ENCODE data around the gene GLTPD2.

Gene GLTPD2

GRCh38 chr17:4806456-4806776 is 17.7 kb downstream of the GLTPD2 start:
- DNase-seq (ENCODE audit: insufficient read length, low spot score) (no peak), FAIRE-seq (no peak)
- TF ChIP-seq TAF1 (IDR thresholded peaks at IDR 0.05; ENCODE audit: low read depth, low read length) = no peak
- no peak for TF ChIP-seq PAX5 (IDR thresholded peaks at IDR 0.05; ENCODE audit: insufficient read depth, low read length, severe bottlenecking)
- no peak for TF ChIP-seq POLR2AphosphoS5 (IDR thresholded peaks at IDR 0.05; ENCODE audit: low read depth, low read length)
- no peak for TF ChIP-seq POU2F2 (IDR thresholded peaks at IDR 0.05; ENCODE audit: low read depth, low read length)
- TF ChIP-seq POLR2A (IDR thresholded peaks at IDR 0.05; ENCODE audit: low read depth, low read length) = no peak
- TF ChIP-seq SPI1 (IDR thresholded peaks at IDR 0.05; ENCODE audit: low read depth, low read length) = no peak

GRCh38 chr17:4806777-4807604 is 18.2 kb downstream of the GLTPD2 start, which contains the start of gene PLD2:
Gene PLD2 (plus strand): TSS chr17:4807152. CDS start chr17:4807773, 621 bp downstream.
- peak; percentile 39; the same call in 1 of the 2 replicates for TF ChIP-seq POLR2A (IDR thresholded peaks at IDR 0.05; ENCODE audit: low read depth, low read length)
- TF ChIP-seq POU2F2 (IDR thresholded peaks at IDR 0.05; ENCODE audit: low read depth, low read length) = no peak
- DNase-seq (ENCODE audit: insufficient read length, low spot score) (peak; percentile 100), FAIRE-seq (peak; percentile 97)

GRCh38 chr17:4807605-4808377 is 19.0 kb downstream of the GLTPD2 start:
- FAIRE-seq (peak; percentile 9), DNase-seq (ENCODE audit: insufficient read length, low spot score) (no peak)

GRCh38 chr17:4808378-4808767 is 19.6 kb downstream of the GLTPD2 start:
- DNase-seq (ENCODE audit: insufficient read length, low spot score) = no peak
- FAIRE-seq = no peak
- TF ChIP-seq PAX5 (IDR thresholded peaks at IDR 0.05; ENCODE audit: insufficient read depth, low read length, severe bottlenecking) (no peak), TAF1 (IDR thresholded peaks at IDR 0.05; ENCODE audit: low read depth, low read length) (no peak), SPI1 (IDR thresholded peaks at IDR 0.05; ENCODE audit: low read depth, low read length) (no peak), POLR2AphosphoS5 (IDR thresholded peaks at IDR 0.05; ENCODE audit: low read depth, low read length) (no peak), POLR2A (IDR thresholded peaks at IDR 0.05; ENCODE audit: low read depth, low read length) (no peak), POU2F2 (IDR thresholded peaks at IDR 0.05; ENCODE audit: low read depth, low read length) (no peak)

More at GRCh38 chr17:4807605-4808377, 19.0 kb downstream of the GLTPD2 start:
- no peak for TF ChIP-seq TAF1 (IDR thresholded peaks at IDR 0.05; ENCODE audit: low read depth, low read length)
- TF ChIP-seq PAX5 (IDR thresholded peaks at IDR 0.05; ENCODE audit: insufficient read depth, low read length, severe bottlenecking) = no peak
- TF ChIP-seq POLR2A (IDR thresholded peaks at IDR 0.05; ENCODE audit: low read depth, low read length) = no peak
- no peak for TF ChIP-seq POLR2AphosphoS5 (IDR thresholded peaks at IDR 0.05; ENCODE audit: low read depth, low read length)
- TF ChIP-seq SPI1 (IDR thresholded peaks at IDR 0.05; ENCODE audit: low read depth, low read length) = no peak

- FAIRE-seq = no peak
- TF ChIP-seq POU2F2 (IDR thresholded peaks at IDR 0.05; ENCODE audit: low read depth, low read length) (no peak), SPI1 (IDR thresholded peaks at IDR 0.05; ENCODE audit: low read depth, low read length) (no peak), TAF1 (IDR thresholded peaks at IDR 0.05; ENCODE audit: low read depth, low read length) (no peak), POLR2AphosphoS5 (IDR thresholded peaks at IDR 0.05; ENCODE audit: low read depth, low read length) (no peak), POLR2A (IDR thresholded peaks at IDR 0.05; ENCODE audit: low read depth, low read length) (no peak), PAX5 (IDR thresholded peaks at IDR 0.05; ENCODE audit: insufficient read depth, low read length, severe bottlenecking) (no peak)
- no peak for DNase-seq (ENCODE audit: insufficient read length, low spot score)
These were observed 22.0 kb downstream of the GLTPD2 start for GRCh38 chr17:4810696-4811290.

- no peak for DNase-seq (ENCODE audit: insufficient read length, low spot score)
- no peak for TF ChIP-seq POU2F2 (IDR thresholded peaks at IDR 0.05; ENCODE audit: low read depth, low read length)
- TF ChIP-seq PAX5 (IDR thresholded peaks at IDR 0.05; ENCODE audit: insufficient read depth, low read length, severe bottlenecking) = no peak
- no peak for FAIRE-seq
These were observed 22.7 kb downstream of the GLTPD2 start for GRCh38 chr17:4811471-4811870.

- DNase-seq (ENCODE audit: insufficient read length, low spot score) (no peak), FAIRE-seq (no peak)
- TF ChIP-seq POLR2AphosphoS5 (IDR thresholded peaks at IDR 0.05; ENCODE audit: low read depth, low read length) (no peak), POLR2A (IDR thresholded peaks at IDR 0.05; ENCODE audit: low read depth, low read length) (no peak), PAX5 (IDR thresholded peaks at IDR 0.05; ENCODE audit: insufficient read depth, low read length, severe bottlenecking) (no peak), POU2F2 (IDR thresholded peaks at IDR 0.05; ENCODE audit: low read depth, low read length) (no peak), SPI1 (IDR thresholded peaks at IDR 0.05; ENCODE audit: low read depth, low read length) (no peak)
These were observed 23.9 kb downstream of the GLTPD2 start for GRCh38 chr17:4812690-4813089.

GRCh38 chr17:4815043-4815675 is 26.4 kb downstream of the GLTPD2 start:
- FAIRE-seq (no peak), DNase-seq (ENCODE audit: insufficient read length, low spot score) (no peak)
- TF ChIP-seq PAX5 (IDR thresholded peaks at IDR 0.05; ENCODE audit: insufficient read depth, low read length, severe bottlenecking) = no peak
- TF ChIP-seq POLR2A (IDR thresholded peaks at IDR 0.05; ENCODE audit: low read depth, low read length) = no peak
- TF ChIP-seq POU2F2 (IDR thresholded peaks at IDR 0.05; ENCODE audit: low read depth, low read length) = no peak
- no peak for TF ChIP-seq TAF1 (IDR thresholded peaks at IDR 0.05; ENCODE audit: low read depth, low read length)
- no peak for TF ChIP-seq SPI1 (IDR thresholded peaks at IDR 0.05; ENCODE audit: low read depth, low read length)
- TF ChIP-seq POLR2AphosphoS5 (IDR thresholded peaks at IDR 0.05; ENCODE audit: low read depth, low read length) = no peak

GRCh38 chr17:4816826-4817225 is 28.1 kb downstream of the GLTPD2 start:
- FAIRE-seq (no peak), DNase-seq (ENCODE audit: insufficient read length, low spot score) (no peak)
- TF ChIP-seq TAF1 (IDR thresholded peaks at IDR 0.05; ENCODE audit: low read depth, low read length) (no peak), SPI1 (IDR thresholded peaks at IDR 0.05; ENCODE audit: low read depth, low read length) (no peak), POU2F2 (IDR thresholded peaks at IDR 0.05; ENCODE audit: low read depth, low read length) (no peak), POLR2AphosphoS5 (IDR thresholded peaks at IDR 0.05; ENCODE audit: low read depth, low read length) (no peak), POLR2A (IDR thresholded peaks at IDR 0.05; ENCODE audit: low read depth, low read length) (no peak), PAX5 (IDR thresholded peaks at IDR 0.05; ENCODE audit: insufficient read depth, low read length, severe bottlenecking) (no peak)
